Skeletal muscle satellite cell (primary cell): ENCODE measurements around the gene TBX3.

Experiments
- H3K27me3 ChIP-seq: 2 replicates; pipeline ENCODE4 v1.7.0; 2013; ENCODE audit warnings: low read length; ENCODE audit not compliant: control insufficient read depth, insufficient read depth
- H3K36me3 ChIP-seq: 2 replicates; pipeline ENCODE4 v1.7.0; 2013; ENCODE audit warnings: mild to moderate bottlenecking, control low read depth, low read length; ENCODE audit not compliant: insufficient read depth
- H3K4me1 ChIP-seq: 2 replicates; pipeline ENCODE4 v1.7.0; 2013; ENCODE audit warnings: low read length; ENCODE audit not compliant: control insufficient read depth, insufficient read depth
- H3K4me2 ChIP-seq: 2 replicates; pipeline ENCODE4 v1.7.0; 2013; ENCODE audit warnings: mild to moderate bottlenecking, low read length
- H3K4me3 ChIP-seq: 2 replicates; pipeline ENCODE4 v1.7.0; 2013; ENCODE audit warnings: low read length
- H3K9ac ChIP-seq: 2 replicates; pipeline ENCODE4 v1.7.0; 2013; ENCODE audit warnings: mild to moderate bottlenecking, low read depth, low read length, moderate library complexity
- H3K9me3 ChIP-seq: replicated peaks from 2 replicates; pipeline ENCODE4 v1.7.0; 2013; ENCODE audit warnings: mild to moderate bottlenecking, control low read depth, low read length

Gene TBX3

GRCh38 chr12:114704096-114704495, 20.1 kb upstream of the TBX3 start:
- no peaks in the 10 kb centered on the region for H3K36me3 ChIP-seq
- H3K9ac ChIP-seq, result no peak overlapping the region
- H3K9me3 ChIP-seq, result no peaks in the 10 kb centered on the region
- H3K27me3 ChIP-seq, result peaks cover 53% of the 10 kb centered on the region
- no peak overlapping the region for H3K4me3 ChIP-seq
- no peak overlapping the region for H3K4me2 ChIP-seq
- peaks cover 13% of the 10 kb centered on the region for H3K4me1 ChIP-seq

GRCh38 chr12:114703060-114703493, 19.1 kb upstream of the TBX3 start:
- Histone ChIP-seq H3K4me3 (no peak overlapping the region), H3K27me3 (peaks cover 63% of the 10 kb centered on the region), H3K9me3 (no peaks in the 10 kb centered on the region), H3K9ac (no peak overlapping the region), H3K36me3 (no peaks in the 10 kb centered on the region), H3K4me1 (peaks cover 20% of the 10 kb centered on the region), H3K4me2 (no peak overlapping the region)

GRCh38 chr12:114702462-114702861, 18.5 kb upstream of the TBX3 start:
- Histone ChIP-seq H3K27me3 (peaks cover 70% of the 10 kb centered on the region), H3K9ac (no peak overlapping the region)

GRCh38 chr12:114701553-114701952, 17.6 kb upstream of the TBX3 start:
- H3K4me1 ChIP-seq, result peaks cover 28% of the 10 kb centered on the region
- no peak overlapping the region for H3K4me3 ChIP-seq
- no peaks in the 10 kb centered on the region for H3K36me3 ChIP-seq
- no peak overlapping the region for H3K4me2 ChIP-seq
- H3K27me3 ChIP-seq, result peaks cover 79% of the 10 kb centered on the region
- no peak overlapping the region for H3K9ac ChIP-seq
- no peaks in the 10 kb centered on the region for H3K9me3 ChIP-seq

More at GRCh38 chr12:114702462-114702861, 18.5 kb upstream of the TBX3 start:
- Histone ChIP-seq H3K4me1 (peaks cover 26% of the 10 kb centered on the region), H3K4me3 (no peak overlapping the region), H3K36me3 (no peaks in the 10 kb centered on the region), H3K9me3 (no peaks in the 10 kb centered on the region), H3K4me2 (no peak overlapping the region)

GRCh38 chr12:114701104-114701414, 17.1 kb upstream of the TBX3 start:
- H3K27me3 ChIP-seq, result peaks cover 84% of the 10 kb centered on the region
- no peak overlapping the region for H3K4me2 ChIP-seq
- peaks cover 28% of the 10 kb centered on the region for H3K4me1 ChIP-seq
- H3K4me3 ChIP-seq, result no peak overlapping the region
- H3K9ac ChIP-seq, result no peak overlapping the region
- H3K9me3 ChIP-seq, result no peaks in the 10 kb centered on the region
- H3K36me3 ChIP-seq, result no peaks in the 10 kb centered on the region

GRCh38 chr12:114700392-114701103, 16.6 kb upstream of the TBX3 start:
- H3K27me3 ChIP-seq, result peaks cover 89% of the 10 kb centered on the region
- peak overlapping the region; percentile 46 for H3K4me3 ChIP-seq
- no peaks in the 10 kb centered on the region for H3K36me3 ChIP-seq
- no peaks in the 10 kb centered on the region for H3K9me3 ChIP-seq
- no peak overlapping the region for H3K9ac ChIP-seq
- peak overlapping the region; percentile 75 for H3K4me2 ChIP-seq
- peaks cover 28% of the 10 kb centered on the region for H3K4me1 ChIP-seq

GRCh38 chr12:114698566-114699163, 14.7 kb upstream of the TBX3 start:
- H3K4me2 ChIP-seq, result peak overlapping the region; percentile 93
- H3K4me3 ChIP-seq, result peak overlapping the region; percentile 59

GRCh38 chr12:114697741-114698565, 14.0 kb upstream of the TBX3 start:
- H3K36me3 ChIP-seq, result no peaks in the 10 kb centered on the region
- peak overlapping the region; percentile 59 for H3K4me3 ChIP-seq
- H3K4me1 ChIP-seq, result peaks cover 28% of the 10 kb centered on the region
- peaks cover 99% of the 10 kb centered on the region for H3K27me3 ChIP-seq
- H3K9ac ChIP-seq, result peak overlapping the region; percentile 34
- H3K9me3 ChIP-seq, result no peaks in the 10 kb centered on the region
- H3K4me2 ChIP-seq, result peak overlapping the region; percentile 93

More at GRCh38 chr12:114698566-114699163, 14.7 kb upstream of the TBX3 start:
- Histone ChIP-seq H3K27me3 (peaks cover 99% of the 10 kb centered on the region), H3K9ac (peak overlapping the region; percentile 34), H3K36me3 (no peaks in the 10 kb centered on the region), H3K4me1 (peaks cover 26% of the 10 kb centered on the region), H3K9me3 (no peaks in the 10 kb centered on the region)

- no peak overlapping the region for H3K9ac ChIP-seq
- peaks cover 33% of the 10 kb centered on the region for H3K4me1 ChIP-seq
- H3K4me3 ChIP-seq, result peak overlapping the region; percentile 59
- peaks cover 99% of the 10 kb centered on the region for H3K27me3 ChIP-seq
- peak overlapping the region; percentile 93 for H3K4me2 ChIP-seq
- H3K36me3 ChIP-seq, result no peaks in the 10 kb centered on the region
- H3K9me3 ChIP-seq, result no peaks in the 10 kb centered on the region
These were observed 13.3 kb upstream of the TBX3 start for GRCh38 chr12:114697243-114697716.

- peak overlapping the region; percentile 93 for H3K4me2 ChIP-seq
- H3K27me3 ChIP-seq, result peaks cover 99% of the 10 kb centered on the region
- peak overlapping the region; percentile 59 for H3K4me3 ChIP-seq
- H3K9me3 ChIP-seq, result no peaks in the 10 kb centered on the region
- H3K4me1 ChIP-seq, result peaks cover 33% of the 10 kb centered on the region
- H3K36me3 ChIP-seq, result no peaks in the 10 kb centered on the region
- no peak overlapping the region for H3K9ac ChIP-seq
These were observed 12.7 kb upstream of the TBX3 start for GRCh38 chr12:114696443-114697242.

GRCh38 chr12:114695305-114695592, 11.3 kb upstream of the TBX3 start:
- no peaks in the 10 kb centered on the region for H3K9me3 ChIP-seq
- no peak overlapping the region for H3K4me3 ChIP-seq
- no peaks in the 10 kb centered on the region for H3K36me3 ChIP-seq
- peaks cover 28% of the 10 kb centered on the region for H3K4me1 ChIP-seq
- H3K9ac ChIP-seq, result no peak overlapping the region
- H3K4me2 ChIP-seq, result no peak overlapping the region
- peaks cover 98% of the 10 kb centered on the region for H3K27me3 ChIP-seq
